HepG2 (cell line): Measurements from ENCODE around the gene AP3D1. TPM values are rescaled to one million over a fixed set of nuclear protein-coding genes. Genes with fewer than 3 reads are reported as not detected.

Source experiments
- AGO2 ChIP-seq: fragments of 200-400 bp; formaldehyde crosslinking; optimal IDR thresholded peaks from 2 replicates; pipeline ENCODE3; 2017; ENCODE audit warnings: mild to moderate bottlenecking, low read depth, low read length, moderate library complexity
- CHD2 ChIP-seq: IDR thresholded peaks from 2 replicates; pipeline ENCODE4 v1.6.1; 2011; ENCODE audit warnings: low read depth, low read length, improper control_type of control experiment
- ELF1 ChIP-seq: sonication (generic); formaldehyde crosslinking; IDR thresholded peaks from 2 replicates; pipeline ENCODE4 v1.4.0; 2020; ENCODE audit warnings: missing genetic modification reagents
- FOSL2 ChIP-seq: sonication (generic); formaldehyde crosslinking; IDR thresholded peaks from 2 replicates; pipeline ENCODE4 v1.4.0; 2020; ENCODE audit warnings: missing genetic modification reagents
- MIER2 ChIP-seq: IDR thresholded peaks from 2 replicates; pipeline ENCODE4 v1.6.1; 2016; ENCODE audit warnings: missing biosample characterization, missing genetic modification reagents
- MYC ChIP-seq: sonication (generic); formaldehyde crosslinking; IDR thresholded peaks from 2 replicates; pipeline ENCODE4 v1.9.0; 2021; ENCODE audit warnings: missing genetic modification reagents, borderline replicate concordance
- RAD21 ChIP-seq: fragments of 450-650 bp; formaldehyde crosslinking; IDR thresholded peaks from 2 replicates; pipeline ENCODE4 v1.5.0; 2020; ENCODE audit warnings: mild to moderate bottlenecking
- REXO4 ChIP-seq: sonication (generic); formaldehyde crosslinking; IDR thresholded peaks from 2 replicates; pipeline ENCODE4 v1.8.0; 2022; ENCODE audit warnings: missing genetic modification reagents, mild to moderate bottlenecking, borderline replicate concordance
- RFXAP ChIP-seq: sonication (generic); formaldehyde crosslinking; IDR thresholded peaks from 2 replicates; pipeline ENCODE4 v1.4.0; 2020; ENCODE audit warnings: missing genetic modification reagents, borderline replicate concordance
- SIN3A ChIP-seq: IDR thresholded peaks from 2 replicates; pipeline ENCODE4 v1.6.1; 2011; ENCODE audit warnings: low read depth, mild to moderate bottlenecking, control low read depth, low read length, borderline replicate concordance
- SMARCC2 ChIP-seq: fragments of 450-650 bp; IDR thresholded peaks from 2 replicates; pipeline ENCODE4 v1.6.1; 2017; ENCODE audit warnings: antibody characterized with exemption, mild to moderate bottlenecking
- SP140L ChIP-seq: sonication (generic); formaldehyde crosslinking; IDR thresholded peaks from 2 replicates; pipeline ENCODE4 v1.4.0; 2020; ENCODE audit warnings: missing genetic modification reagents, borderline replicate concordance
- STAG1 ChIP-seq: sonication (generic); formaldehyde crosslinking; IDR thresholded peaks from 2 replicates; pipeline ENCODE4 v1.4.0; 2020; ENCODE audit warnings: missing genetic modification reagents
- TBX2 ChIP-seq: sonication (generic); formaldehyde crosslinking; IDR thresholded peaks from 2 replicates; pipeline ENCODE4 v1.5.0; 2020; ENCODE audit warnings: missing genetic modification reagents, mild to moderate bottlenecking, borderline replicate concordance
- TCF7L2 ChIP-seq: IDR thresholded peaks from 2 replicates; pipeline ENCODE4 v1.6.1; 2011; ENCODE audit warnings: mild to moderate bottlenecking, low read depth, low read length, moderate library complexity
- TEAD2 ChIP-seq: sonication (generic); formaldehyde crosslinking; IDR thresholded peaks from 2 replicates; pipeline ENCODE4 v1.9.0; 2021; ENCODE audit warnings: missing genetic modification reagents
- ZBTB20 ChIP-seq: sonication (generic); formaldehyde crosslinking; IDR thresholded peaks from 2 replicates; pipeline ENCODE4 v1.8.1; 2023; ENCODE audit warnings: missing genetic modification reagents, low read depth, mild to moderate bottlenecking, borderline replicate concordance
- ZNF44 ChIP-seq: sonication (generic); formaldehyde crosslinking; IDR thresholded peaks from 2 replicates; pipeline ENCODE4 v1.5.1; 2020; ENCODE audit warnings: mild to moderate bottlenecking, missing genetic modification reagents
- ZNF451 ChIP-seq: sonication (generic); formaldehyde crosslinking; IDR thresholded peaks from 2 replicates; pipeline ENCODE4 v1.5.0; 2020; ENCODE audit warnings: mild to moderate bottlenecking, missing genetic modification reagents
- ZNF891 ChIP-seq: sonication (generic); formaldehyde crosslinking; IDR thresholded peaks from 2 replicates; pipeline ENCODE4 v1.5.0; 2020; ENCODE audit warnings: mild to moderate bottlenecking, missing genetic modification reagents
- polyA plus RNA-seq, 8 experiments: library from polyadenylated mRNA; depleted of rRNA in 3 of 8; stranded (reverse) in 7 of 8; unstranded in 1 of 8; fragments of >200 nt; fragmentation: Illumina TruSeq in 4 of 8; extraction: Trizol in 4 of 8; gene quantifications; 2 replicates each; pipeline versions ENCODE4 v1.2.1 to v1.2.3, GENCODE V29; 2011 to 2016; ENCODE audit warnings: low read depth in 4 of 8, missing spikeins in 1 of 8, mixed read lengths in 1 of 8; ENCODE audit not compliant: insufficient read depth in 1 of 8
- total RNA-seq, 5 experiments: library from RNA; depleted of rRNA; stranded (reverse); fragments of >200 nt; fragmentation: Illumina TruSeq; extraction: Trizol; gene quantifications; 2 replicates each; pipeline ENCODE4 v1.2.3, GENCODE V29; 2016; ENCODE audit warnings: low read depth in 1 of 5
- TF ChIP-seq, protein P1 (sequence below): sonication (generic); formaldehyde crosslinking; IDR thresholded peaks from 2 replicates; pipeline ENCODE4 v1.5.1; 2020; ENCODE audit warnings: mild to moderate bottlenecking, missing genetic modification reagents, moderate library complexity
- TF ChIP-seq, protein P2 (sequence below): sonication (generic); formaldehyde crosslinking; conservative IDR thresholded peaks from 2 replicates; pipeline ENCODE4 v1.8.1; 2023; ENCODE audit warnings: missing genetic modification reagents
- TF ChIP-seq, protein P3 (sequence below): IDR thresholded peaks from 2 replicates; pipeline ENCODE4 v1.6.1; 2016
- TF ChIP-seq, protein P4 (sequence below): fragments of 450-650 bp; IDR thresholded peaks from 2 replicates; pipeline ENCODE4 v1.6.1; 2017

Gene AP3D1
- total and polyA plus RNA-seq, 2 of the 13 experiments (the other 11 are each of a cell fraction or from before 2014, with no cell fraction given) = 68.0 to 82.6 TPM

DNA sequence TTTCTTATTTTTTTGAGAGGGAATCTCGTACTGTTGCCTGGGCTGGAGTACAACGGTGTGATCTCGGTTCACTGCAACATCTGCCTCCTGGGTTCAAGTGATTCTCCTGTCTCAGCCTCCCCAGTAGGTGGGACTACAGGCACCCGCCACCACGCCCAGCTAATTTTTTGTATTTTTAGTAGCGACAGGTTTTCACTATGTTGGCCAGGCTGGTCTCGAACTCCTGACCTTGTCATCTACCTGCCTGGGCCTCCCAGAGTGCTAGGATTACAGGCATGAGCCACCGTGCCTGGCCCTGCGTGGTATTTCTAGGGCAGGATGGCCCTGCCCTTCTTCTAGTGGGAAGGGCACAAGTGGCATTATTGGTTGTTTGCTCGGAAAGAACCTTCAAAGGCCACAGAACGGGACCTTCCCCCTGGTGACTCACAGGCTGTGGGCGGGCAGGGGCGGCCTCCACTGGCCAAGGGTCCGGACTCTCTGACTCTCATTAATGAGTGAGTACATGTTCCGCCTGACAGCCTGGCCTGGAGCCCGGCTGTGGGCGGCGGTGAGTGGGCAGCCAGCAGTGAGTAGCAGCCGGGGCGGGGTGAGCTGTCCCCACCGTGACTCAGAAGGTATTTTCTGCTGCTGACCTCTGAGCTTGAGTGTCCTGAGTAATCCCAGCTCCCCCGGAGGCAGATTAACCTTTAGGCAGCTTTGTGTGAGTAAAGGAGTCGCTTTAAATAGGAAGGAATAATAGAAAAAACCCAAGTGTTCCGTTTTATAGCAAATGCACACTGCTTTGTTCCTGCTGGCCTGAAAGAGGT lies 17.5 kb upstream of the AP3D1 start (continued):
- TF ChIP-seq, protein P1, sequence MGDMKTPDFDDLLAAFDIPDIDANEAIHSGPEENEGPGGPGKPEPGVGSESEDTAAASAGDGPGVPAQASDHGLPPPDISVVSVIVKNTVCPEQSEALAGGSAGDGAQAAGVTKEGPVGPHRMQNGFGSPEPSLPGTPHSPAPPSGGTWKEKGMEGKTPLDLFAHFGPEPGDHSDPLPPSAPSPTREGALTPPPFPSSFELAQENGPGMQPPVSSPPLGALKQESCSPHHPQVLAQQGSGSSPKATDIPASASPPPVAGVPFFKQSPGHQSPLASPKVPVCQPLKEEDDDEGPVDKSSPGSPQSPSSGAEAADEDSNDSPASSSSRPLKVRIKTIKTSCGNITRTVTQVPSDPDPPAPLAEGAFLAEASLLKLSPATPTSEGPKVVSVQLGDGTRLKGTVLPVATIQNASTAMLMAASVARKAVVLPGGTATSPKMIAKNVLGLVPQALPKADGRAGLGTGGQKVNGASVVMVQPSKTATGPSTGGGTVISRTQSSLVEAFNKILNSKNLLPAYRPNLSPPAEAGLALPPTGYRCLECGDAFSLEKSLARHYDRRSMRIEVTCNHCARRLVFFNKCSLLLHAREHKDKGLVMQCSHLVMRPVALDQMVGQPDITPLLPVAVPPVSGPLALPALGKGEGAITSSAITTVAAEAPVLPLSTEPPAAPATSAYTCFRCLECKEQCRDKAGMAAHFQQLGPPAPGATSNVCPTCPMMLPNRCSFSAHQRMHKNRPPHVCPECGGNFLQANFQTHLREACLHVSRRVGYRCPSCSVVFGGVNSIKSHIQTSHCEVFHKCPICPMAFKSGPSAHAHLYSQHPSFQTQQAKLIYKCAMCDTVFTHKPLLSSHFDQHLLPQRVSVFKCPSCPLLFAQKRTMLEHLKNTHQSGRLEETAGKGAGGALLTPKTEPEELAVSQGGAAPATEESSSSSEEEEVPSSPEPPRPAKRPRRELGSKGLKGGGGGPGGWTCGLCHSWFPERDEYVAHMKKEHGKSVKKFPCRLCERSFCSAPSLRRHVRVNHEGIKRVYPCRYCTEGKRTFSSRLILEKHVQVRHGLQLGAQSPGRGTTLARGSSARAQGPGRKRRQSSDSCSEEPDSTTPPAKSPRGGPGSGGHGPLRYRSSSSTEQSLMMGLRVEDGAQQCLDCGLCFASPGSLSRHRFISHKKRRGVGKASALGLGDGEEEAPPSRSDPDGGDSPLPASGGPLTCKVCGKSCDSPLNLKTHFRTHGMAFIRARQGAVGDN (CRISPR knock-in tag) = peak; percentile 94
- TF ChIP-seq ELF1 (CRISPR knock-in tag) (0 out of 2 replicates have a peak, but pooled peaks have one; percentile 44), ZNF451 (CRISPR knock-in tag) (no peak), ZNF44 (CRISPR knock-in tag) (no peak), SMARCC2 (no peak), TEAD2 (no peak), STAG1 (CRISPR knock-in tag) (peak; percentile 19), MYC (peak; percentile 64; the same call in 1 of the 2 replicates), REXO4 (CRISPR knock-in tag) (no peak), ZBTB20 (no peak; the same call in 1 of the 2 replicates), ZNF891 (CRISPR knock-in tag) (no peak), FOSL2 (CRISPR knock-in tag) (peak; percentile 99), CHD2 (no peak), SP140L (CRISPR knock-in tag) (no peak), SIN3A (peak; percentile 57; the same call in 1 of the 2 replicates), MIER2 (CRISPR knock-in tag) (no peak), TBX2 (CRISPR knock-in tag) (peak; percentile 89; the same call in 1 of the 2 replicates), AGO2 (no peak), RAD21 (CRISPR knock-in tag) (0 out of 2 replicates have a peak, but pooled peaks have one; percentile 36), TCF7L2 (no peak), RFXAP (CRISPR knock-in tag) (peak; percentile 93)
- TF ChIP-seq, protein P2, sequence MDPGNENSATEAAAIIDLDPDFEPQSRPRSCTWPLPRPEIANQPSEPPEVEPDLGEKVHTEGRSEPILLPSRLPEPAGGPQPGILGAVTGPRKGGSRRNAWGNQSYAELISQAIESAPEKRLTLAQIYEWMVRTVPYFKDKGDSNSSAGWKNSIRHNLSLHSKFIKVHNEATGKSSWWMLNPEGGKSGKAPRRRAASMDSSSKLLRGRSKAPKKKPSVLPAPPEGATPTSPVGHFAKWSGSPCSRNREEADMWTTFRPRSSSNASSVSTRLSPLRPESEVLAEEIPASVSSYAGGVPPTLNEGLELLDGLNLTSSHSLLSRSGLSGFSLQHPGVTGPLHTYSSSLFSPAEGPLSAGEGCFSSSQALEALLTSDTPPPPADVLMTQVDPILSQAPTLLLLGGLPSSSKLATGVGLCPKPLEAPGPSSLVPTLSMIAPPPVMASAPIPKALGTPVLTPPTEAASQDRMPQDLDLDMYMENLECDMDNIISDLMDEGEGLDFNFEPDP (CRISPR knock-in tag) = no peak
- TF ChIP-seq, protein P3, sequence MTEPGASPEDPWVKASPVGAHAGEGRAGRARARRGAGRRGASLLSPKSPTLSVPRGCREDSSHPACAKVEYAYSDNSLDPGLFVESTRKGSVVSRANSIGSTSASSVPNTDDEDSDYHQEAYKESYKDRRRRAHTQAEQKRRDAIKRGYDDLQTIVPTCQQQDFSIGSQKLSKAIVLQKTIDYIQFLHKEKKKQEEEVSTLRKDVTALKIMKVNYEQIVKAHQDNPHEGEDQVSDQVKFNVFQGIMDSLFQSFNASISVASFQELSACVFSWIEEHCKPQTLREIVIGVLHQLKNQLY (CRISPR knock-in tag) = peak; percentile 76
- TF ChIP-seq, protein P4, sequence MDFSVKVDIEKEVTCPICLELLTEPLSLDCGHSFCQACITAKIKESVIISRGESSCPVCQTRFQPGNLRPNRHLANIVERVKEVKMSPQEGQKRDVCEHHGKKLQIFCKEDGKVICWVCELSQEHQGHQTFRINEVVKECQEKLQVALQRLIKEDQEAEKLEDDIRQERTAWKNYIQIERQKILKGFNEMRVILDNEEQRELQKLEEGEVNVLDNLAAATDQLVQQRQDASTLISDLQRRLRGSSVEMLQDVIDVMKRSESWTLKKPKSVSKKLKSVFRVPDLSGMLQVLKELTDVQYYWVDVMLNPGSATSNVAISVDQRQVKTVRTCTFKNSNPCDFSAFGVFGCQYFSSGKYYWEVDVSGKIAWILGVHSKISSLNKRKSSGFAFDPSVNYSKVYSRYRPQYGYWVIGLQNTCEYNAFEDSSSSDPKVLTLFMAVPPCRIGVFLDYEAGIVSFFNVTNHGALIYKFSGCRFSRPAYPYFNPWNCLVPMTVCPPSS = no peak
